Bronchial epithelial cell (primary cell): Measurements from ENCODE around the gene SUGCT. TPM values are rescaled to one million over a fixed set of nuclear protein-coding genes. Genes with fewer than 3 reads are reported as not detected.
A peak's percentile ranks its signal among the peaks of the same experiment; 100 is the strongest.

Source experiments
- DNase-seq: peaks from one replicate; pipeline ENCODE4 v3.0.0-alpha.2; 2010; ENCODE audit warnings: low read depth
- FAIRE-seq: peaks from 2 replicates; lab custom pipeline; 2011; peaks lifted over from hg19 to GRCh38; lab: Jason Lieb, UNC
- H3K27me3 ChIP-seq: 2 replicates; pipeline ENCODE4 v1.5.1; 2011; ENCODE audit warnings: low read length; ENCODE audit not compliant: control insufficient read depth, insufficient read depth
- H3K36me3 ChIP-seq: 2 replicates; pipeline ENCODE4 v1.5.1; 2011; ENCODE audit warnings: low read length; ENCODE audit not compliant: control insufficient read depth, insufficient read depth
- H3K4me3 ChIP-seq: 2 replicates; pipeline ENCODE4 v1.5.1; 2011; ENCODE audit warnings: mild to moderate bottlenecking, low read depth, low read length, control low read depth
- total RNA-seq: library from RNA; depleted of rRNA; stranded (reverse); fragments of >200 nt; gene quantifications from 2 replicates; pipeline ENCODE4 v1.2.1, GENCODE V29; 2014
- TF ChIP-seq, protein P1 (sequence below): IDR thresholded peaks from 2 replicates; pipeline ENCODE4 v1.5.1; 2011; ENCODE audit warnings: mild to moderate bottlenecking, moderate library complexity, low read length, control low read depth, inconsistent platforms; ENCODE audit not compliant: insufficient read depth, severe bottlenecking

Gene SUGCT
- total RNA-seq, 1 donor from 2014 or later = 7.4 TPM

- H3K4me3 ChIP-seq = no peak overlapping the region
- no peak for FAIRE-seq
- no peaks in the 10 kb centered on the region for H3K27me3 ChIP-seq
- no peak for DNase-seq
- TF ChIP-seq, protein P1, sequence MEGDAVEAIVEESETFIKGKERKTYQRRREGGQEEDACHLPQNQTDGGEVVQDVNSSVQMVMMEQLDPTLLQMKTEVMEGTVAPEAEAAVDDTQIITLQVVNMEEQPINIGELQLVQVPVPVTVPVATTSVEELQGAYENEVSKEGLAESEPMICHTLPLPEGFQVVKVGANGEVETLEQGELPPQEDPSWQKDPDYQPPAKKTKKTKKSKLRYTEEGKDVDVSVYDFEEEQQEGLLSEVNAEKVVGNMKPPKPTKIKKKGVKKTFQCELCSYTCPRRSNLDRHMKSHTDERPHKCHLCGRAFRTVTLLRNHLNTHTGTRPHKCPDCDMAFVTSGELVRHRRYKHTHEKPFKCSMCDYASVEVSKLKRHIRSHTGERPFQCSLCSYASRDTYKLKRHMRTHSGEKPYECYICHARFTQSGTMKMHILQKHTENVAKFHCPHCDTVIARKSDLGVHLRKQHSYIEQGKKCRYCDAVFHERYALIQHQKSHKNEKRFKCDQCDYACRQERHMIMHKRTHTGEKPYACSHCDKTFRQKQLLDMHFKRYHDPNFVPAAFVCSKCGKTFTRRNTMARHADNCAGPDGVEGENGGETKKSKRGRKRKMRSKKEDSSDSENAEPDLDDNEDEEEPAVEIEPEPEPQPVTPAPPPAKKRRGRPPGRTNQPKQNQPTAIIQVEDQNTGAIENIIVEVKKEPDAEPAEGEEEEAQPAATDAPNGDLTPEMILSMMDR = no peak
- no peaks in the 10 kb centered on the region for H3K36me3 ChIP-seq
Measured at GRCh38 chr7:40722242-40722641, 587.4 kb downstream of the SUGCT start.

- Histone ChIP-seq H3K4me3 (no peak overlapping the region), H3K36me3 (no peaks in the 10 kb centered on the region), H3K27me3 (no peaks in the 10 kb centered on the region)
- no peak for FAIRE-seq
- DNase-seq = no peak
- TF ChIP-seq, protein P1 = no peak
Measured at GRCh38 chr7:40723829-40724228, 589.0 kb downstream of the SUGCT start.

- no peaks in the 10 kb centered on the region for H3K36me3 ChIP-seq
- TF ChIP-seq, protein P1 = peak; percentile 49
- H3K4me3 ChIP-seq = no peak overlapping the region
- FAIRE-seq = no peak
- DNase-seq = peak; percentile 54
- no peaks in the 10 kb centered on the region for H3K27me3 ChIP-seq
Measured at GRCh38 chr7:40726559-40726958, 591.8 kb downstream of the SUGCT start.

- DNase-seq = no peak
- TF ChIP-seq, protein P1 = no peak
- FAIRE-seq = no peak
- H3K36me3 ChIP-seq = no peaks in the 10 kb centered on the region
- H3K27me3 ChIP-seq = no peaks in the 10 kb centered on the region
- no peak overlapping the region for H3K4me3 ChIP-seq
Measured at GRCh38 chr7:40733114-40733513, 598.3 kb downstream of the SUGCT start.

GRCh38 chr7:40733578-40733977, 598.8 kb downstream of the SUGCT start:
- no peak for DNase-seq
- TF ChIP-seq, protein P1 = no peak
- Histone ChIP-seq H3K27me3 (no peaks in the 10 kb centered on the region), H3K36me3 (no peaks in the 10 kb centered on the region), H3K4me3 (no peak overlapping the region)
- peak; percentile 75 for FAIRE-seq

- TF ChIP-seq, protein P1 = no peak
- DNase-seq (no peak), FAIRE-seq (no peak)
- H3K36me3 ChIP-seq = no peaks in the 10 kb centered on the region
- H3K27me3 ChIP-seq = no peaks in the 10 kb centered on the region
- no peak overlapping the region for H3K4me3 ChIP-seq
Measured at GRCh38 chr7:40739257-40739656, 604.5 kb downstream of the SUGCT start.
